Loucy (cell line): ENCODE results near the gene TIAM2.

Experiments
- CTCF ChIP-seq: fragments of 200-600 bp; sonication (generic); conservative IDR thresholded peaks from 2 replicates; pipeline ENCODE4 v1.5.1; 2014; ENCODE audit warnings: mild to moderate bottlenecking, antibody characterized with exemption, low read length
- EZH2phosphoT487 ChIP-seq: fragments of 200-600 bp; IDR thresholded peaks from 2 replicates; pipeline ENCODE4 v1.6.1; 2018; ENCODE audit warnings: antibody characterized with exemption, mild to moderate bottlenecking, moderate library complexity, borderline replicate concordance

GRCh38 chr6:155085582-155086257 is 90.6 kb downstream of the TIAM2 start:
- no peak for TF ChIP-seq CTCF
- TF ChIP-seq EZH2phosphoT487, result no peak
